ENCODE measurements around the gene COIL. TPM values are rescaled to one million over a fixed set of nuclear protein-coding genes. Genes with fewer than 3 reads are reported as not detected.

COIL gene
- total and polyA plus RNA-seq, 9 of the 15 experiments (the other 6 are each of a cell fraction or from before 2014, with no cell fraction given), result 23.9 to 41.3 (median 28.7) TPM

DNA sequence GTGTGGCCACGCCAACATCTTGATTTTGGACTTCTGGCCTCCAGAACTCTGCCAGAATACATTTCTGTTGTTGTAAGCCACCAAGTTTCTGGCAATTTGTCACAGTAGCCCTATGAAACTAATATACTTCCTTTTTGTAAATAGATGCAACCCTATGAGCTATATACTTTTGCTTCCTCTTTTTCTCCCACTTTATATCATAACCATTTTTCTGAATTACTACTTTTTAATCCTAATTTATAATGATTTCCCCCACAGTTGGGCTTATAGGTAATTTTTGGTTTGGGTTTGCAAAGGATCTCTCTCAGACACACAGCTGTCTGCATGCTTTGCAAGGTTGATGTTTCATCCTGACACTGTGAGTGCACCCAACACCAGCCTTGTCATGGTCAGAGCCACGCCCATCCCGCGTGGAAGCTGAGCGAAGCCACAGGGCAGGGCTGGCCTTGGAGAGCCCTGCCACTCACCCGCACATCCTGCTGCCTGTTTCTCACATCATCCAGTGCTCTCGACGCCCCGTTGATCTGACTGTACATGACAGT lies 52.8 kb downstream of the COIL start:
- H3K27ac ChIP-seq (ENCODE audit: extremely low read depth, low read depth, low read length), result no peak overlapping the region
- in situ Hi-C loops (cut with MboI), result no loop called here
- intact Hi-C loops (cut with micrococcal nuclease), result no loop called here
- H2AFZ ChIP-seq (ENCODE audit: low read depth, low read length), result no peak overlapping the region
- POLR2A ChIA-PET, result interaction anchor here (0.8 to 2.8 kb wide), 3 partner anchors 9 to 18 kb away, joined by 3 to 12 read pairs (median 4); no protein-coding TSS in a partner anchor
- DNase-seq (ENCODE audit: extremely low read depth in 1 of 4, low spot score in 3 of 4), result peak in 2 of 4 experiments; percentile 29 to 56
- peaks cover 33 to 37% of the 10 kb centered on the region in 2 experiments for H3K4me1 ChIP-seq (replicated peaks in 1 of 2; ENCODE audit: control insufficient read depth in 2 of 2, insufficient read depth in 2 of 2, low read length in 2 of 2)
- peaks cover 4% of the 10 kb centered on the region for H3K9me1 ChIP-seq (ENCODE audit: control insufficient read depth, insufficient read depth, low read length)
- peaks cover 71% of the 10 kb centered on the region for H3K36me3 ChIP-seq (ENCODE audit: control insufficient read depth, insufficient read depth, low read length)
- 0 out of 2 replicates have a peak, but pooled peaks cover 4% of the 10 kb centered on the region for H4K20me1 ChIP-seq (replicated peaks; ENCODE audit: control insufficient read depth, insufficient read depth, low read length)
- H3K4me3 ChIP-seq, result no peak overlapping the region
- no peaks in the 10 kb centered on the region for H3K9me3 ChIP-seq (replicated peaks; ENCODE audit: control insufficient read depth, insufficient read depth, low read depth, low read length)
- BruUV-seq (replicated peaks), result no TSS peak
- no peak for FAIRE-seq
- no peak for ATAC-seq
- H3K4me2 ChIP-seq (ENCODE audit: insufficient read depth, low read length), result no peak overlapping the region
- peak overlapping the region in 1 of 2 experiments; percentile 73; a peak in 1 of 4 replicates for H3K9ac ChIP-seq (ENCODE audit: insufficient read depth in 1 of 2, low read depth in 2 of 2, low read length in 2 of 2)
- CTCF ChIA-PET (ENCODE audit: low intra/inter-chr PET ratio), result no interaction called here
- 60% methylated on average over 9 of the region's 9 CpGs for WGBS (ENCODE audit: insufficient coverage, low coverage, missing lambda C conversion rate)
- H3K27me3 ChIP-seq (ENCODE audit: control insufficient read depth in 2 of 2, insufficient read depth in 2 of 2, low read length in 2 of 2), result no peaks in the 10 kb centered on the region
- peaks cover 40% of the 10 kb centered on the region for H3K79me2 ChIP-seq (ENCODE audit: control insufficient read depth, insufficient read depth, low read length)
- TF ChIP-seq RAD51 (IDR thresholded peaks at IDR 0.05; ENCODE audit: borderline replicate concordance, low read depth), result no peak
- TF ChIP-seq MBD2 (IDR thresholded peaks at IDR 0.05; ENCODE audit: borderline replicate concordance, low read depth), result no peak
- TF ChIP-seq ZBTB8A (IDR thresholded peaks at IDR 0.05; ENCODE audit: partially characterized antibody), result no peak
- TF ChIP-seq EZH2 (IDR thresholded peaks at IDR 0.05; ENCODE audit: borderline replicate concordance, low read depth, low read length), result no peak
- TF ChIP-seq, protein P1, sequence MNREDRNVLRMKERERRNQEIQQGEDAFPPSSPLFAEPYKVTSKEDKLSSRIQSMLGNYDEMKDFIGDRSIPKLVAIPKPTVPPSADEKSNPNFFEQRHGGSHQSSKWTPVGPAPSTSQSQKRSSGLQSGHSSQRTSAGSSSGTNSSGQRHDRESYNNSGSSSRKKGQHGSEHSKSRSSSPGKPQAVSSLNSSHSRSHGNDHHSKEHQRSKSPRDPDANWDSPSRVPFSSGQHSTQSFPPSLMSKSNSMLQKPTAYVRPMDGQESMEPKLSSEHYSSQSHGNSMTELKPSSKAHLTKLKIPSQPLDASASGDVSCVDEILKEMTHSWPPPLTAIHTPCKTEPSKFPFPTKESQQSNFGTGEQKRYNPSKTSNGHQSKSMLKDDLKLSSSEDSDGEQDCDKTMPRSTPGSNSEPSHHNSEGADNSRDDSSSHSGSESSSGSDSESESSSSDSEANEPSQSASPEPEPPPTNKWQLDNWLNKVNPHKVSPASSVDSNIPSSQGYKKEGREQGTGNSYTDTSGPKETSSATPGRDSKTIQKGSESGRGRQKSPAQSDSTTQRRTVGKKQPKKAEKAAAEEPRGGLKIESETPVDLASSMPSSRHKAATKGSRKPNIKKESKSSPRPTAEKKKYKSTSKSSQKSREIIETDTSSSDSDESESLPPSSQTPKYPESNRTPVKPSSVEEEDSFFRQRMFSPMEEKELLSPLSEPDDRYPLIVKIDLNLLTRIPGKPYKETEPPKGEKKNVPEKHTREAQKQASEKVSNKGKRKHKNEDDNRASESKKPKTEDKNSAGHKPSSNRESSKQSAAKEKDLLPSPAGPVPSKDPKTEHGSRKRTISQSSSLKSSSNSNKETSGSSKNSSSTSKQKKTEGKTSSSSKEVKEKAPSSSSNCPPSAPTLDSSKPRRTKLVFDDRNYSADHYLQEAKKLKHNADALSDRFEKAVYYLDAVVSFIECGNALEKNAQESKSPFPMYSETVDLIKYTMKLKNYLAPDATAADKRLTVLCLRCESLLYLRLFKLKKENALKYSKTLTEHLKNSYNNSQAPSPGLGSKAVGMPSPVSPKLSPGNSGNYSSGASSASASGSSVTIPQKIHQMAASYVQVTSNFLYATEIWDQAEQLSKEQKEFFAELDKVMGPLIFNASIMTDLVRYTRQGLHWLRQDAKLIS (CRISPR knock-in tag; IDR thresholded peaks at IDR 0.05), result no peak
- no peak for TF ChIP-seq ZNF133 (CRISPR knock-in tag; IDR thresholded peaks at IDR 0.05)
- no peak for TF ChIP-seq MAFF (IDR thresholded peaks at IDR 0.05; ENCODE audit: low read length)
- no peak for TF ChIP-seq RAD21 (CRISPR knock-in tag; conservative IDR thresholded peaks at IDR 0.05 in 1 of 2, IDR thresholded peaks at IDR 0.05 in 1 of 2)
- no peak for TF ChIP-seq ZEB2 (IDR thresholded peaks at IDR 0.05)
- TF ChIP-seq, protein P2, sequence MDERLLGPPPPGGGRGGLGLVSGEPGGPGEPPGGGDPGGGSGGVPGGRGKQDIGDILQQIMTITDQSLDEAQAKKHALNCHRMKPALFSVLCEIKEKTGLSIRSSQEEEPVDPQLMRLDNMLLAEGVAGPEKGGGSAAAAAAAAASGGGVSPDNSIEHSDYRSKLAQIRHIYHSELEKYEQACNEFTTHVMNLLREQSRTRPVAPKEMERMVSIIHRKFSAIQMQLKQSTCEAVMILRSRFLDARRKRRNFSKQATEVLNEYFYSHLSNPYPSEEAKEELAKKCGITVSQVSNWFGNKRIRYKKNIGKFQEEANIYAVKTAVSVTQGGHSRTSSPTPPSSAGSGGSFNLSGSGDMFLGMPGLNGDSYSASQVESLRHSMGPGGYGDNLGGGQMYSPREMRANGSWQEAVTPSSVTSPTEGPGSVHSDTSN (CRISPR knock-in tag; IDR thresholded peaks at IDR 0.05; ENCODE audit: low read depth), result no peak
- TF ChIP-seq, protein P2 (tag; conservative IDR thresholded peaks at IDR 0.05; ENCODE audit: low read depth), result 0 out of 2 replicates have a peak, but pooled peaks have one; percentile 21
- TF ChIP-seq ZNF24 (IDR thresholded peaks at IDR 0.05), result no peak
- no peak for TF ChIP-seq CAMTA2 (CRISPR knock-in tag; conservative IDR thresholded peaks at IDR 0.05)
